ENCODE data around the gene SLC4A8. TPM values are rescaled to one million over a fixed set of nuclear protein-coding genes. Genes with fewer than 3 reads are reported as not detected.

SLC4A8 gene
- total RNA-seq, 1 experiment from 2014 or later = 1.4 TPM

DNA sequence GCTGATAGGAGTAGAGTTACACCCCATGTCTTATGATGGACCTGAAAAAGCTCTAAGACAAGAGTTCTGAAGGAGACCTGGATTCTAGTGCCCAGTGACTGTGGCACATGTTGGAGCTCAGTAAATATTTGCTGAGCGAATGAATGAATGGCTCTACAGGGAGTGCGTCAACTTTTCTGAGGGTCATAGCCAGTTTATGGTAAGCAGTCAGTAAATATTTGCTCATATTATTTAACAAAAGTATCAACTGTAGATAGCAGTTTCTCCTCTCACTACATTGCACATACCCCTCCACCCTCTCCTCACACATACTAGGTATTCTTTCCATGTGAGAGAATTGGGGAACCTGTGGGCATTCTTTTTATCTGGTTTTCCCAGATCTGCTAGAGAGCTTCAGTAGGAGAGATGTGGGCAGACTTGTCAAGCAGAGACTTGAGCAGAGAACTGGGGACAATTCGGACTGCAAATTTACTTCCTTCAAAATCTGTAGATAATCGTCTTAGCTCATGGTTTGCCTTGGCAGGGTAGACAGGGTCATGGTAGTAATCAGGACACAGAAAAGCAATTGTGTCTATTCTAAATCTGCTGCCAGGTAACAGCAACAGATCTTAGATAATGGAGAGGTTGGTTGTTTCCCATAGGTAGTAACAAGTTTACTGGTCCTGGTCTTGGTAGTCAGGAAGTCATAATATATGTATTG, 5.7 kb downstream of the SLC4A8 start:
- DNase-seq (ENCODE audit: low read depth, low spot score) (no peak), ATAC-seq (no peak)
- no peak for TF ChIP-seq EZH2 (IDR thresholded peaks at IDR 0.05)
- TF ChIP-seq, protein P1, sequence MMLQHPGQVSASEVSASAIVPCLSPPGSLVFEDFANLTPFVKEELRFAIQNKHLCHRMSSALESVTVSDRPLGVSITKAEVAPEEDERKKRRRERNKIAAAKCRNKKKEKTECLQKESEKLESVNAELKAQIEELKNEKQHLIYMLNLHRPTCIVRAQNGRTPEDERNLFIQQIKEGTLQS (IDR thresholded peaks at IDR 0.05) = no peak
- TF ChIP-seq, protein P2, sequence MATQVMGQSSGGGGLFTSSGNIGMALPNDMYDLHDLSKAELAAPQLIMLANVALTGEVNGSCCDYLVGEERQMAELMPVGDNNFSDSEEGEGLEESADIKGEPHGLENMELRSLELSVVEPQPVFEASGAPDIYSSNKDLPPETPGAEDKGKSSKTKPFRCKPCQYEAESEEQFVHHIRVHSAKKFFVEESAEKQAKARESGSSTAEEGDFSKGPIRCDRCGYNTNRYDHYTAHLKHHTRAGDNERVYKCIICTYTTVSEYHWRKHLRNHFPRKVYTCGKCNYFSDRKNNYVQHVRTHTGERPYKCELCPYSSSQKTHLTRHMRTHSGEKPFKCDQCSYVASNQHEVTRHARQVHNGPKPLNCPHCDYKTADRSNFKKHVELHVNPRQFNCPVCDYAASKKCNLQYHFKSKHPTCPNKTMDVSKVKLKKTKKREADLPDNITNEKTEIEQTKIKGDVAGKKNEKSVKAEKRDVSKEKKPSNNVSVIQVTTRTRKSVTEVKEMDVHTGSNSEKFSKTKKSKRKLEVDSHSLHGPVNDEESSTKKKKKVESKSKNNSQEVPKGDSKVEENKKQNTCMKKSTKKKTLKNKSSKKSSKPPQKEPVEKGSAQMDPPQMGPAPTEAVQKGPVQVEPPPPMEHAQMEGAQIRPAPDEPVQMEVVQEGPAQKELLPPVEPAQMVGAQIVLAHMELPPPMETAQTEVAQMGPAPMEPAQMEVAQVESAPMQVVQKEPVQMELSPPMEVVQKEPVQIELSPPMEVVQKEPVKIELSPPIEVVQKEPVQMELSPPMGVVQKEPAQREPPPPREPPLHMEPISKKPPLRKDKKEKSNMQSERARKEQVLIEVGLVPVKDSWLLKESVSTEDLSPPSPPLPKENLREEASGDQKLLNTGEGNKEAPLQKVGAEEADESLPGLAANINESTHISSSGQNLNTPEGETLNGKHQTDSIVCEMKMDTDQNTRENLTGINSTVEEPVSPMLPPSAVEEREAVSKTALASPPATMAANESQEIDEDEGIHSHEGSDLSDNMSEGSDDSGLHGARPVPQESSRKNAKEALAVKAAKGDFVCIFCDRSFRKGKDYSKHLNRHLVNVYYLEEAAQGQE (IDR thresholded peaks at IDR 0.05; ENCODE audit: low read depth) = no peak
- no peak for TF ChIP-seq CBX3 (IDR thresholded peaks at IDR 0.05; ENCODE audit: low read depth)
- TF ChIP-seq YY1 (IDR thresholded peaks at IDR 0.05; ENCODE audit: extremely low read depth, insufficient replicate concordance, low read depth, low read length) = no peak
- no peak for TF ChIP-seq SIN3A (IDR thresholded peaks at IDR 0.05; ENCODE audit: low read depth)
- no peak for TF ChIP-seq ELF1 (IDR thresholded peaks at IDR 0.05; ENCODE audit: borderline replicate concordance, low read depth)
- TF ChIP-seq SRF (IDR thresholded peaks at IDR 0.05; ENCODE audit: low read depth) = no peak
- no peak for TF ChIP-seq TCF7L2 (IDR thresholded peaks at IDR 0.05; ENCODE audit: borderline replicate concordance, extremely low read depth, insufficient read depth, insufficient read length)
- no peak for TF ChIP-seq ZFX (IDR thresholded peaks at IDR 0.05)
- TF ChIP-seq EGR1 (IDR thresholded peaks at IDR 0.05; ENCODE audit: low read depth) = no peak
- TF ChIP-seq POLR2AphosphoS5 (IDR thresholded peaks at IDR 0.05; ENCODE audit: low read depth, low read length) = no peak
- no peak for TF ChIP-seq CEBPB (IDR thresholded peaks at IDR 0.05; ENCODE audit: low read depth)
- no peak for TF ChIP-seq RAD21 (IDR thresholded peaks at IDR 0.05; ENCODE audit: low read depth)
- TF ChIP-seq, protein P3, sequence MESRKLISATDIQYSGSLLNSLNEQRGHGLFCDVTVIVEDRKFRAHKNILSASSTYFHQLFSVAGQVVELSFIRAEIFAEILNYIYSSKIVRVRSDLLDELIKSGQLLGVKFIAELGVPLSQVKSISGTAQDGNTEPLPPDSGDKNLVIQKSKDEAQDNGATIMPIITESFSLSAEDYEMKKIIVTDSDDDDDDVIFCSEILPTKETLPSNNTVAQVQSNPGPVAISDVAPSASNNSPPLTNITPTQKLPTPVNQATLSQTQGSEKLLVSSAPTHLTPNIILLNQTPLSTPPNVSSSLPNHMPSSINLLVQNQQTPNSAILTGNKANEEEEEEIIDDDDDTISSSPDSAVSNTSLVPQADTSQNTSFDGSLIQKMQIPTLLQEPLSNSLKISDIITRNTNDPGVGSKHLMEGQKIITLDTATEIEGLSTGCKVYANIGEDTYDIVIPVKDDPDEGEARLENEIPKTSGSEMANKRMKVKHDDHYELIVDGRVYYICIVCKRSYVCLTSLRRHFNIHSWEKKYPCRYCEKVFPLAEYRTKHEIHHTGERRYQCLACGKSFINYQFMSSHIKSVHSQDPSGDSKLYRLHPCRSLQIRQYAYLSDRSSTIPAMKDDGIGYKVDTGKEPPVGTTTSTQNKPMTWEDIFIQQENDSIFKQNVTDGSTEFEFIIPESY (IDR thresholded peaks at IDR 0.05; ENCODE audit: extremely low read depth, insufficient replicate concordance, low read length) = no peak
- H3K9ac ChIP-seq (ENCODE audit: low read length) = no peak overlapping the region
- no peaks in the 10 kb centered on the region for H3K36me3 ChIP-seq (ENCODE audit: control insufficient read depth in 1 of 2, insufficient read depth in 2 of 2, low read length in 2 of 2)
- intact Hi-C loops (cut with micrococcal nuclease) = no loop called here
- H2AFZ ChIP-seq (ENCODE audit: low read depth, low read length, poor library complexity, severe bottlenecking) = no peak overlapping the region
- H3K27me3 ChIP-seq (ENCODE audit: insufficient read depth, low read length) = no peaks in the 10 kb centered on the region
- H3K4me1 ChIP-seq (ENCODE audit: control insufficient read depth in 1 of 2, insufficient read depth in 2 of 2, low read length in 2 of 2) = peaks cover 0 to 1% of the 10 kb centered on the region in 2 experiments; a peak in 1 of 4 replicates
- no peaks in the 10 kb centered on the region for H3K9me2 ChIP-seq (ENCODE audit: insufficient read depth)
- ChIA-PET CTCF (no interaction called here), RAD21 (ENCODE audit: low non-redundant PET in 1 of 2, low total read pairs in 2 of 2, uncharacterized antibody in 2 of 2, unreplicated experiment in 2 of 2) (no interaction called here), POLR2A (no interaction called here)
- no peaks in the 10 kb centered on the region for H3K9me3 ChIP-seq (ENCODE audit: control insufficient read depth in 1 of 2, insufficient read depth in 1 of 2, low read depth in 1 of 2, low read length in 2 of 2)
- no peak overlapping the region for H3K4me2 ChIP-seq (ENCODE audit: low read length)
- no TSS peak for BruUV-seq (replicated peaks)
- no peaks in the 10 kb centered on the region for H3K79me2 ChIP-seq (ENCODE audit: insufficient read depth, low read length)
- H4K20me1 ChIP-seq (ENCODE audit: insufficient read depth) = no peaks in the 10 kb centered on the region
- H3K27ac ChIP-seq (ENCODE audit: low read depth, low read length) = no peak overlapping the region
- no peak overlapping the region for H3K4me3 ChIP-seq (replicated peaks in 1 of 2; ENCODE audit: low read depth in 1 of 2, low read length in 2 of 2)

All from HCT116 (cell line).